EL (cell line): ENCODE measurements around the gene KLHDC3.
"Not testable (repeated sequence)": the region's sequence is repeated elsewhere in the genome, so short reads cannot be mapped to it uniquely, and the experiment has no call there.

Experiments
- DNase-seq: peaks from one replicate; pipeline ENCODE4 v3.0.0-alpha.2; 2016

Gene KLHDC3

GRCh38 chr6:43033496-43034189 is 19.6 kb downstream of the KLHDC3 start:
- DNase-seq = no peak

- no peak for DNase-seq
Observed at GRCh38 chr6:43034190-43034525, 20.1 kb downstream of the KLHDC3 start.

GRCh38 chr6:43035495-43036194 is 21.6 kb downstream of the KLHDC3 start:
- no peak for DNase-seq

- no peak for DNase-seq
Observed at GRCh38 chr6:43036712-43037111, 22.7 kb downstream of the KLHDC3 start.

- DNase-seq = no peak
Observed at GRCh38 chr6:43037197-43037596, 23.1 kb downstream of the KLHDC3 start.

GRCh38 chr6:43037706-43038105 is 23.7 kb downstream of the KLHDC3 start:
- DNase-seq = no peak

GRCh38 chr6:43038727-43039126 is 24.7 kb downstream of the KLHDC3 start:
- DNase-seq = no peak

- DNase-seq = no peak
Observed at GRCh38 chr6:43040542-43041257, 26.7 kb downstream of the KLHDC3 start.

- DNase-seq = not testable (repeated sequence)
Observed at GRCh38 chr6:43041475-43041874, 27.4 kb downstream of the KLHDC3 start.

GRCh38 chr6:43043310-43043709 is 29.3 kb downstream of the KLHDC3 start:
- DNase-seq = no peak

GRCh38 chr6:43045371-43045930 is 31.4 kb downstream of the KLHDC3 start:
- DNase-seq = no peak

- no peak for DNase-seq
Observed at GRCh38 chr6:43047998-43048397, 33.9 kb downstream of the KLHDC3 start.

- DNase-seq = no peak
Observed at GRCh38 chr6:43050981-43051380, 36.9 kb downstream of the KLHDC3 start.

GRCh38 chr6:43052225-43052841 is 38.3 kb downstream of the KLHDC3 start:
- DNase-seq = no peak

GRCh38 chr6:43052842-43053544 is 38.9 kb downstream of the KLHDC3 start:
- DNase-seq = peak; percentile 28

- peak; percentile 97 for DNase-seq
Observed at GRCh38 chr6:43053545-43054205, 39.6 kb downstream of the KLHDC3 start, which contains the start of gene CUL7. CUL7 (minus strand) TSS chr6:43053851; CDS start chr6:43052788, 1,063 bp downstream.

GRCh38 chr6:43054206-43054943 is 40.3 kb downstream of the KLHDC3 start:
- no peak for DNase-seq

GRCh38 chr6:43055966-43056365 is 41.9 kb downstream of the KLHDC3 start:
- DNase-seq = no peak

GRCh38 chr6:43058531-43058930 is 44.5 kb downstream of the KLHDC3 start:
- DNase-seq = peak; percentile 23

GRCh38 chr6:43059168-43060033 is 45.4 kb downstream of the KLHDC3 start, which contains the start of the genes KLC4 and MRPL2:
KLC4 (plus strand) TSS chr6:43059631; CDS start chr6:43061336, 1,705 bp downstream.
MRPL2 (minus strand) TSS chr6:43059434; CDS start chr6:43059381, 53 bp downstream.
- DNase-seq = peak; percentile 99
